ENCODE data around the gene CAMK1D. TPM values are rescaled to one million over a fixed set of nuclear protein-coding genes. Genes with fewer than 3 reads are reported as not detected.

CAMK1D gene
- total RNA-seq, 6 experiments from 2014 or later = 5.3 to 10.8 (median 9.5) TPM

DNA sequence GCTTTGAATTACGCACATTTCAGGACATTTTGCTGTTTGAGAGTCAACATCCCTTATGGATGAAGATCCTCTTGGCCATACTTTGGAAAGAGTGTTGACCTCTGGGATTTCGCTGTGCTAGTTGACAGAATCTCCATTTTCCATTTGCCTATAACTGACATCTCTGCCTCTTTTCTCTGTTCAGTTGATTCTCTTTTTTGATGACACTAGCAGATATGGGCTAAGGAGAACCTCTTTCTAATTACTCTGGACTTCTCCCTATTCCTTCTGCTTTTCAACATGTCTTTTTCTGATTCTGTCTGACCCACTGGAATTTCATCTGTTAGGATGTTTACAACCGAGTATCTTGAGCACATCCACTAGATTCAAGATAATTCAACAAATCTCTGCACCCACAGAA is 311.5 kb downstream of the CAMK1D start:
- no peak for ATAC-seq
- Histone ChIP-seq H3K9me3 (no peaks in the 10 kb centered on the region), H3K27me3 (no peaks in the 10 kb centered on the region), H3K4me3 (no peak overlapping the region), H3K27ac (no peak overlapping the region), H3K36me3 (no peaks in the 10 kb centered on the region), H3K4me1 (peaks cover 0 to 5% (median 0%) of the 10 kb centered on the region in 4 donors)
- 91% methylated on average over 3 of the region's 3 CpGs for WGBS (ENCODE audit: insufficient coverage, low coverage, low lambda C conversion rate, missing lambda C conversion rate)
- DNase-seq = no peak
- intact Hi-C loops (cut with DNase I) = no loop called here
- no peak for TF ChIP-seq POLR2A (IDR thresholded peaks at IDR 0.05)
- TF ChIP-seq, protein P1, sequence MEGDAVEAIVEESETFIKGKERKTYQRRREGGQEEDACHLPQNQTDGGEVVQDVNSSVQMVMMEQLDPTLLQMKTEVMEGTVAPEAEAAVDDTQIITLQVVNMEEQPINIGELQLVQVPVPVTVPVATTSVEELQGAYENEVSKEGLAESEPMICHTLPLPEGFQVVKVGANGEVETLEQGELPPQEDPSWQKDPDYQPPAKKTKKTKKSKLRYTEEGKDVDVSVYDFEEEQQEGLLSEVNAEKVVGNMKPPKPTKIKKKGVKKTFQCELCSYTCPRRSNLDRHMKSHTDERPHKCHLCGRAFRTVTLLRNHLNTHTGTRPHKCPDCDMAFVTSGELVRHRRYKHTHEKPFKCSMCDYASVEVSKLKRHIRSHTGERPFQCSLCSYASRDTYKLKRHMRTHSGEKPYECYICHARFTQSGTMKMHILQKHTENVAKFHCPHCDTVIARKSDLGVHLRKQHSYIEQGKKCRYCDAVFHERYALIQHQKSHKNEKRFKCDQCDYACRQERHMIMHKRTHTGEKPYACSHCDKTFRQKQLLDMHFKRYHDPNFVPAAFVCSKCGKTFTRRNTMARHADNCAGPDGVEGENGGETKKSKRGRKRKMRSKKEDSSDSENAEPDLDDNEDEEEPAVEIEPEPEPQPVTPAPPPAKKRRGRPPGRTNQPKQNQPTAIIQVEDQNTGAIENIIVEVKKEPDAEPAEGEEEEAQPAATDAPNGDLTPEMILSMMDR (IDR thresholded peaks at IDR 0.05) = no peak

DNA sequence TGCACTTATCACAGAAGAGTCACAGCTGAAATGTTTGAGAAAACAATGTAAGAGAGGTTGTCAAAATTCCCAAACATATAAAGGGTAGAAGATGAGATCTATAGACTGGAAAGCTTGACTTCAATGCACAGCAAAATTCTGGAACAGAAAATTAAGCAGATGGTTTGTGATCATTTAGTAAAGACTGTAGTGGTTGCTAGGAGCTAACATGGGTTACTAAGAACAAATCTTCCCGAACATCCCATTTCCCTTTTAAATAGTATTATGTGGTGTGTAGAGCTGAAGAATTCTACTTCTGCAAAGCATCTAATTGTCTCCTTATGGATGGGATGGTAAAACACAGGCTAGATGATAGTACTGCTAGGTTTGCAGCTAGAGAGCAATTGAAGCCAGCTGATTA is 312.3 kb downstream of the CAMK1D start:
- no peak for DNase-seq
- H3K27me3 ChIP-seq = no peaks in the 10 kb centered on the region
- peaks cover 0 to 3% (median 0%) of the 10 kb centered on the region in 4 donors for H3K4me1 ChIP-seq
- no peak overlapping the region for H3K4me3 ChIP-seq
- TF ChIP-seq, protein P1 (IDR thresholded peaks at IDR 0.05) = no peak
- no peak for TF ChIP-seq POLR2A (IDR thresholded peaks at IDR 0.05)
- 89% methylated on average over 1 of the region's 1 CpG for WGBS (ENCODE audit: insufficient coverage, low coverage, low lambda C conversion rate, missing lambda C conversion rate)
- ATAC-seq = no peak
- intact Hi-C loops (cut with DNase I) = no loop called here
- H3K36me3 ChIP-seq = no peaks in the 10 kb centered on the region
- H3K27ac ChIP-seq = no peak overlapping the region
- H3K9me3 ChIP-seq = no peaks in the 10 kb centered on the region

DNA sequence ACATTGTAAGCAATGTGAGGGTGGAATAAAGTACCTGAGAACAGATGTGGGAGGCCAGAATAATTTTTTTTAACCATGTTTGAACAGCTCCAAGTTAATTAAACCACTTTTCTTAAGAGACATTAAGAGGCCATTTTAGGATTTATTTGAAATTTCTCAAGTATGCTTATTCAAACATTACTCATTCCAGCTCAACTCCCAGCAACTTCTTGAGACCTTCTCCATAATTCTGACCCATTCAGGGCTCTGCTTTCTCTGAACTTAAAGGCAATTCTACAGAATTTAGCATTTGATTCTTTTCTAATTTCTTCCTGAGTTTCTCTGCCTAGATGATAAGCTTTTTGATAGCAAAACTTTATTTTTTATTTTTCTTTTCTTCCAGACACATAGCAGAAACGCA is 314.5 kb downstream of the CAMK1D start:
- Histone ChIP-seq H3K4me1 (no peaks in the 10 kb centered on the region), H3K36me3 (no peaks in the 10 kb centered on the region), H3K4me3 (no peak overlapping the region), H3K27me3 (no peaks in the 10 kb centered on the region), H3K9me3 (no peaks in the 10 kb centered on the region), H3K27ac (no peak overlapping the region)
- DNase-seq = no peak
- TF ChIP-seq POLR2A (IDR thresholded peaks at IDR 0.05) = no peak
- TF ChIP-seq, protein P1 (IDR thresholded peaks at IDR 0.05) = no peak
- no peak for ATAC-seq
- intact Hi-C loops (cut with DNase I) = no loop called here
- WGBS (ENCODE audit: insufficient coverage, low coverage, low lambda C conversion rate, missing lambda C conversion rate) = 100% methylated on average over 1 of the region's 1 CpG

DNA sequence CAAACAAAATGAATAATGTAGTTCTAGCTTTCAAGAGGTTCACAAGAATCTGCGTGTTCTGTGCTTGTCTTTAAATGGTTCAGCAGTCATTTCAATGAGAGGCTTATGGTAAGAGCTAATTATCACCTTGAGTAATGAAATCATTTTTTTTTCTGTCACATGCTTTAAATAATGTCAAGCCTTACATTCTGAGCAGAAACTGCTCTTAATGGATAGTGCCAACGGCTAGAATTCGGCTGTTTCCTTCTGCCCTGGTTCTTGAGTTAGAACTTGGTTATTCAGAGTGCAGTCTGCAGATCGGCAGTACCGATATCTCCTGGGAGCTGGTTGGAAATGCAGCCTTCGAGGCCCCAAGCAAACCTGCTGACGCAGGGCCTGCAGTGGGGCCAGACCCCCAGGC is 316.2 kb downstream of the CAMK1D start:
- 75% methylated on average over 5 of the region's 7 CpGs for WGBS (ENCODE audit: insufficient coverage, low coverage, low lambda C conversion rate, missing lambda C conversion rate)

More for the DNA sequence above, 316.2 kb downstream of the CAMK1D start:
- H3K4me3 ChIP-seq = no peak overlapping the region
- H3K9me3 ChIP-seq = no peaks in the 10 kb centered on the region
- no peaks in the 10 kb centered on the region for H3K27me3 ChIP-seq
- intact Hi-C loops (cut with DNase I) = no loop called here
- no peak for TF ChIP-seq POLR2A (IDR thresholded peaks at IDR 0.05)
- TF ChIP-seq, protein P1 (IDR thresholded peaks at IDR 0.05) = no peak
- no peaks in the 10 kb centered on the region for H3K4me1 ChIP-seq
- DNase-seq = no peak
- no peak for ATAC-seq
- no peak overlapping the region for H3K27ac ChIP-seq
- no peaks in the 10 kb centered on the region for H3K36me3 ChIP-seq

Measured in right lobe of liver (tissue), 6 donors.